Measurements from ENCODE around the gene GORAB. TPM values are rescaled to one million over a fixed set of nuclear protein-coding genes. Genes with fewer than 3 reads are reported as not detected.

The GORAB gene
- total RNA-seq, 1 experiment from 2014 or later: 10.9 TPM

DNA sequence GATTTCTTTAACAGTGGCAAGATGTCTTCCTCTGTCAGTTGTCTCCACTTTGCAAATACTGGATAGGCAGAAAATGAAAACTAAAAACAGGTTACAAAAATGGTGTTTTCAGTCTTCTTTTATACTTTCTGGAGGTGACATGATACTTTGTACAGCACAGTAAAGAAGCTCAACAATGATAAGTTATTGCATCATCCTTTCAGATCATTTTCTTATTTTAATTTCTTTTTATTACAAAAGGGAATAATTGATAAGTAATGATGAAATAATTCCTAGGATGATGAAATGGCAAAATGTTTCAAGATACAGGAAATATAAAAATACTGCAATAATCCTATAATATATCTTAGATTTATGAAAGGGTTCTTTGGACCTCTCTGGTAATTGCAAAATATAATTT, 16.5 kb downstream of the GORAB start:
- CTCF ChIA-PET: no interaction called here

DNA sequence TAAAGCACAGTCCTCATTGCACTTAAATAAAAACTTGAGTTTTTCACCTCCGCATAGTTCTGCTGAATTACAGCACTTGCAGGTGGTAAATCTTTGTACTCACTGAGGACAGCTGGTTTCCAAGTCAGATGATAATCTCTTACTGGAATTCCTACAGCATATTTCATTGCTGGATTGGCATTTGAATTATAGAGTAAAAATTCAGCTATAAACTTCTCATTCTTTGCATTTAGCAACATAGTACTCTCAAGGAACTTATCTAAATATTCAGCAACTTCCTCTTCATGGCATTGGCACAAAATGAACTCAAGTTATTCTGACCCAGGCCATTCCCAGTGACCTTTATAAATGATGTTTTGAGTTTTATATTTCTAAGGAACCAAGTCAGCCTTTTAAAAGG, 23.4 kb downstream of the GORAB start:
- DNase-seq (ENCODE audit: low spot score): no peak
- TF ChIP-seq EZH2 (IDR thresholded peaks at IDR 0.05; ENCODE audit: borderline replicate concordance, low read depth, low read length, poor library complexity, severe bottlenecking): no peak
- TF ChIP-seq, protein P1, sequence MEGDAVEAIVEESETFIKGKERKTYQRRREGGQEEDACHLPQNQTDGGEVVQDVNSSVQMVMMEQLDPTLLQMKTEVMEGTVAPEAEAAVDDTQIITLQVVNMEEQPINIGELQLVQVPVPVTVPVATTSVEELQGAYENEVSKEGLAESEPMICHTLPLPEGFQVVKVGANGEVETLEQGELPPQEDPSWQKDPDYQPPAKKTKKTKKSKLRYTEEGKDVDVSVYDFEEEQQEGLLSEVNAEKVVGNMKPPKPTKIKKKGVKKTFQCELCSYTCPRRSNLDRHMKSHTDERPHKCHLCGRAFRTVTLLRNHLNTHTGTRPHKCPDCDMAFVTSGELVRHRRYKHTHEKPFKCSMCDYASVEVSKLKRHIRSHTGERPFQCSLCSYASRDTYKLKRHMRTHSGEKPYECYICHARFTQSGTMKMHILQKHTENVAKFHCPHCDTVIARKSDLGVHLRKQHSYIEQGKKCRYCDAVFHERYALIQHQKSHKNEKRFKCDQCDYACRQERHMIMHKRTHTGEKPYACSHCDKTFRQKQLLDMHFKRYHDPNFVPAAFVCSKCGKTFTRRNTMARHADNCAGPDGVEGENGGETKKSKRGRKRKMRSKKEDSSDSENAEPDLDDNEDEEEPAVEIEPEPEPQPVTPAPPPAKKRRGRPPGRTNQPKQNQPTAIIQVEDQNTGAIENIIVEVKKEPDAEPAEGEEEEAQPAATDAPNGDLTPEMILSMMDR (conservative IDR thresholded peaks at IDR 0.05; ENCODE audit: low read depth, low read length): no peak
- Histone ChIP-seq H3K36me3 (ENCODE audit: insufficient read depth, low read length, poor library complexity, severe bottlenecking) (peaks cover 17% of the 10 kb centered on the region), H3K27me3 (replicated peaks; ENCODE audit: insufficient read depth, low read depth, low read length, poor library complexity) (no peaks in the 10 kb centered on the region), H3K4me1 (ENCODE audit: insufficient read depth, low read length, poor library complexity, severe bottlenecking) (no peaks in the 10 kb centered on the region), H3K27ac (ENCODE audit: low read depth, low read length, poor library complexity, severe bottlenecking) (no peak overlapping the region), H3K4me3 (ENCODE audit: low read depth, low read length, poor library complexity, severe bottlenecking) (no peak overlapping the region), H3K9me3 (ENCODE audit: low read depth, low read length, poor library complexity, severe bottlenecking) (no peaks in the 10 kb centered on the region)
- intact Hi-C loops (cut with micrococcal nuclease; ENCODE audit: unreplicated experiment): no loop called here
- ChIA-PET CTCF (no interaction called here), POLR2A (ENCODE audit: low non-redundant PET) (interaction anchor here (0.5 to 0.6 kb wide), 2 partner anchors 12 to 662 kb away, joined by 4 to 6 read pairs; no protein-coding TSS in a partner anchor)
- no TSS peak for BruUV-seq (replicated peaks)

More for the DNA sequence above, 16.5 kb downstream of the GORAB start:
- H3K27ac ChIP-seq (ENCODE audit: low read depth, low read length, poor library complexity, severe bottlenecking): no peak overlapping the region
- DNase-seq (ENCODE audit: low spot score): no peak
- H3K9me3 ChIP-seq (ENCODE audit: low read depth, low read length, poor library complexity, severe bottlenecking): no peaks in the 10 kb centered on the region
- H3K36me3 ChIP-seq (ENCODE audit: insufficient read depth, low read length, poor library complexity, severe bottlenecking): peaks cover 48% of the 10 kb centered on the region
- no peak for TF ChIP-seq EZH2 (IDR thresholded peaks at IDR 0.05; ENCODE audit: borderline replicate concordance, low read depth, low read length, poor library complexity, severe bottlenecking)
- TF ChIP-seq, protein P1 (conservative IDR thresholded peaks at IDR 0.05; ENCODE audit: low read depth, low read length): no peak
- POLR2A ChIA-PET (ENCODE audit: low non-redundant PET): no interaction called here
- H3K27me3 ChIP-seq (replicated peaks; ENCODE audit: insufficient read depth, low read depth, low read length, poor library complexity): no peaks in the 10 kb centered on the region
- H3K4me1 ChIP-seq (ENCODE audit: insufficient read depth, low read length, poor library complexity, severe bottlenecking): no peaks in the 10 kb centered on the region
- H3K4me3 ChIP-seq (ENCODE audit: low read depth, low read length, poor library complexity, severe bottlenecking): no peak overlapping the region
- intact Hi-C loops (cut with micrococcal nuclease; ENCODE audit: unreplicated experiment): no loop called here
- no TSS peak for BruUV-seq (replicated peaks)

DNA sequence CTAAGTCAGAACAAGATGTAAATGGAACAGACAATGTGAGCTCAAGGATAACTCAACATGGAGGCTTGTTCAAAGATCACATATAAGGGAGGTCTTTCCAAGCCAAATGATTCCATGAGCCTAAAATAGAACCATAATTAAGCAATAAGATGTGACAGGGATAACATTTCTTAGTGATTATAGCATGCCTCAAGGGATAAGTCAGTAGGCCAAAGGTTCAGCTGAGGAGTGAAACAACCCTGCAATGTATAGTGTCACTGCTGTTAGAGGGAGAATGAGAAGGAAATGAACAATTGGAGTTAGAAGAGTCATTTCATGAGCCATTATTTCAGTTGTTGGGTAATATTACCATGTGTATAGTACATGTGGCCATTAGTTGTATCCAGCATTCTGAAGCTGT, 25.0 kb downstream of the GORAB start:
- CTCF ChIA-PET: no interaction called here
- BruUV-seq (replicated peaks): no TSS peak
- Histone ChIP-seq H3K27me3 (replicated peaks; ENCODE audit: insufficient read depth, low read depth, low read length, poor library complexity) (no peaks in the 10 kb centered on the region), H3K4me1 (ENCODE audit: insufficient read depth, low read length, poor library complexity, severe bottlenecking) (no peaks in the 10 kb centered on the region), H3K27ac (ENCODE audit: low read depth, low read length, poor library complexity, severe bottlenecking) (no peak overlapping the region), H3K36me3 (ENCODE audit: insufficient read depth, low read length, poor library complexity, severe bottlenecking) (peaks cover 14% of the 10 kb centered on the region), H3K9me3 (ENCODE audit: low read depth, low read length, poor library complexity, severe bottlenecking) (no peaks in the 10 kb centered on the region), H3K4me3 (ENCODE audit: low read depth, low read length, poor library complexity, severe bottlenecking) (no peak overlapping the region)
- DNase-seq (ENCODE audit: low spot score): no peak
- TF ChIP-seq, protein P1 (conservative IDR thresholded peaks at IDR 0.05; ENCODE audit: low read depth, low read length): no peak
- no peak for TF ChIP-seq EZH2 (IDR thresholded peaks at IDR 0.05; ENCODE audit: borderline replicate concordance, low read depth, low read length, poor library complexity, severe bottlenecking)
- POLR2A ChIA-PET (ENCODE audit: low non-redundant PET): no interaction called here
- intact Hi-C loops (cut with micrococcal nuclease; ENCODE audit: unreplicated experiment): no loop called here

Measured in A673 (cell line).